Muscle of leg (tissue), 11 donors: ENCODE data around the gene VAV2. TPM values are rescaled to one million over a fixed set of nuclear protein-coding genes. Genes with fewer than 3 reads are reported as not detected.
A peak's percentile ranks its signal among the peaks of the same experiment; 100 is the strongest.
"Not testable (repeated sequence)": the region's sequence is repeated elsewhere in the genome, so short reads cannot be mapped to it uniquely, and the experiment has no call there.

Experiments
- DNase-seq: peaks from one replicate; pipeline ENCODE4 v3.0.0; 2013
- H3K27ac ChIP-seq: one replicate; pipeline ENCODE4 v1.5.1; 2013; ENCODE audit warnings: mild to moderate bottlenecking, low read length, control low read depth
- H3K27me3 ChIP-seq: one replicate; pipeline ENCODE4 v1.6.1; 2013; ENCODE audit warnings: low read length; ENCODE audit not compliant: control insufficient read depth, insufficient read depth
- H3K36me3 ChIP-seq: one replicate; pipeline ENCODE4 v1.6.1; 2013; ENCODE audit warnings: low read length; ENCODE audit not compliant: control insufficient read depth, insufficient read depth
- H3K4me1 ChIP-seq: one replicate; pipeline ENCODE4 v1.6.1; 2013; ENCODE audit warnings: low read length; ENCODE audit not compliant: control insufficient read depth, insufficient read depth
- H3K4me3 ChIP-seq: one replicate; pipeline ENCODE4 v1.5.1; 2013; ENCODE audit warnings: low read length, control low read depth
- H3K9me3 ChIP-seq: replicated peaks from 2 replicates; pipeline ENCODE4 v1.6.1; 2013; ENCODE audit warnings: low read depth, low read length; ENCODE audit not compliant: control insufficient read depth
- WGBS: methylation state at CpG from one replicate; pipeline ENCODE4 v1.1.5; 2013; ENCODE audit warnings: missing lambda C conversion rate; ENCODE audit not compliant: insufficient coverage; 5-methylcytosine and 5-hydroxymethylcytosine counted together
- polyA plus RNA-seq, 8 donors: library from polyadenylated mRNA; unstranded; fragments of 120-200 nt; gene quantifications; one replicate each; pipeline versions ENCODE4 v1.2.1 to v1.2.3, GENCODE V29; 2013; ENCODE audit warnings: inconsistent platforms in 1 of 8, low replicate concordance in 1 of 8; ENCODE audit not compliant: insufficient read length in 8 of 8, insufficient read depth in 1 of 8
- total RNA-seq: library from RNA; stranded (reverse); fragments of 120-200 nt; gene quantifications from one replicate; pipeline ENCODE4 v1.2.4, GENCODE V29; 2013

The VAV2 gene
- total and polyA plus RNA-seq, 9 donors, result 7.4 to 19.1 (median 16.0) TPM

- peaks cover 21% of the 10 kb centered on the region for H3K4me1 ChIP-seq
- not testable (repeated sequence) for DNase-seq, H3K36me3 ChIP-seq, H3K27ac ChIP-seq, H3K4me3 ChIP-seq, H3K27me3 ChIP-seq, H3K9me3 ChIP-seq
- no CpG with 5 or more reads among the region's 2 CpGs for WGBS
These were observed 68.5 kb downstream of the VAV2 start for GRCh38 chr9:133923608-133924007.

GRCh38 chr9:133921866-133922265 lies 70.3 kb downstream of the VAV2 start:
- DNase-seq, result no peak
- H3K27ac ChIP-seq, result no peak overlapping the region
- peaks cover 3% of the 10 kb centered on the region for H3K36me3 ChIP-seq
- no peaks in the 10 kb centered on the region for H3K9me3 ChIP-seq
- no peaks in the 10 kb centered on the region for H3K27me3 ChIP-seq
- H3K4me1 ChIP-seq, result peaks cover 33% of the 10 kb centered on the region
- WGBS, result 80% methylated on average over 17 of the region's 17 CpGs
- no peak overlapping the region for H3K4me3 ChIP-seq

GRCh38 chr9:133920471-133920870 lies 71.7 kb downstream of the VAV2 start:
- Histone ChIP-seq H3K27ac (no peak overlapping the region), H3K4me3 (no peak overlapping the region), H3K4me1 (peaks cover 29% of the 10 kb centered on the region), H3K9me3 (no peaks in the 10 kb centered on the region), H3K36me3 (peaks cover 3% of the 10 kb centered on the region), H3K27me3 (no peaks in the 10 kb centered on the region)
- WGBS, result 81% methylated on average over 12 of the region's 12 CpGs
- no peak for DNase-seq

GRCh38 chr9:133919253-133920115 lies 72.6 kb downstream of the VAV2 start:
- H3K27me3 ChIP-seq, result no peaks in the 10 kb centered on the region
- H3K4me3 ChIP-seq, result no peak overlapping the region
- peak; percentile 64 for DNase-seq
- WGBS, result 38% methylated on average over 15 of the region's 27 CpGs
- peaks cover 1% of the 10 kb centered on the region for H3K36me3 ChIP-seq
- peaks cover 37% of the 10 kb centered on the region for H3K4me1 ChIP-seq
- H3K27ac ChIP-seq, result peak overlapping the region; percentile 7
- no peaks in the 10 kb centered on the region for H3K9me3 ChIP-seq

GRCh38 chr9:133918111-133918813 lies 73.9 kb downstream of the VAV2 start:
- WGBS, result 44% methylated on average over 20 of the region's 24 CpGs
- Histone ChIP-seq H3K36me3 (no peaks in the 10 kb centered on the region), H3K27me3 (no peaks in the 10 kb centered on the region), H3K4me3 (no peak overlapping the region), H3K27ac (peak overlapping the region; percentile 35), H3K9me3 (no peaks in the 10 kb centered on the region), H3K4me1 (peaks cover 47% of the 10 kb centered on the region)
- no peak for DNase-seq

GRCh38 chr9:133917375-133917774 lies 74.7 kb downstream of the VAV2 start:
- DNase-seq, result no peak
- 88% methylated on average over 3 of the region's 5 CpGs for WGBS
- Histone ChIP-seq H3K36me3 (no peaks in the 10 kb centered on the region), H3K4me1 (peaks cover 48% of the 10 kb centered on the region), H3K27ac (peak overlapping the region; percentile 20), H3K9me3 (no peaks in the 10 kb centered on the region), H3K27me3 (no peaks in the 10 kb centered on the region), H3K4me3 (no peak overlapping the region)

GRCh38 chr9:133916159-133916541 lies 76.0 kb downstream of the VAV2 start:
- Histone ChIP-seq H3K27ac (no peak overlapping the region), H3K36me3 (no peaks in the 10 kb centered on the region), H3K9me3 (no peaks in the 10 kb centered on the region), H3K27me3 (no peaks in the 10 kb centered on the region), H3K4me3 (no peak overlapping the region), H3K4me1 (peaks cover 53% of the 10 kb centered on the region)
- WGBS, result 85% methylated on average over 13 of the region's 16 CpGs
- DNase-seq, result no peak

GRCh38 chr9:133915534-133916158 lies 76.5 kb downstream of the VAV2 start:
- Histone ChIP-seq H3K4me3 (no peak overlapping the region), H3K36me3 (no peaks in the 10 kb centered on the region), H3K27ac (no peak overlapping the region), H3K9me3 (no peaks in the 10 kb centered on the region), H3K4me1 (peaks cover 57% of the 10 kb centered on the region), H3K27me3 (no peaks in the 10 kb centered on the region)
- no peak for DNase-seq
- 79% methylated on average over 22 of the region's 30 CpGs for WGBS

- peak overlapping the region; percentile 13 for H3K27ac ChIP-seq
These were observed 77.4 kb downstream of the VAV2 start for GRCh38 chr9:133914442-133915342.

More at GRCh38 chr9:133914442-133915342, 77.4 kb downstream of the VAV2 start:
- Histone ChIP-seq H3K9me3 (no peaks in the 10 kb centered on the region), H3K4me3 (no peak overlapping the region), H3K27me3 (no peaks in the 10 kb centered on the region), H3K4me1 (peaks cover 49% of the 10 kb centered on the region), H3K36me3 (no peaks in the 10 kb centered on the region)
- WGBS, result 31% methylated on average over 16 of the region's 25 CpGs
- peak; percentile 58 for DNase-seq
